ENCODE results near the gene TMEM37. TPM values are rescaled to one million over a fixed set of nuclear protein-coding genes. Genes with fewer than 3 reads are reported as not detected.

TMEM37 gene
- total and polyA plus RNA-seq, 2 of the 13 experiments (the other 11 are each of a cell fraction or from before 2014, with no cell fraction given) = 37.7 to 115 TPM

- no peak for TF ChIP-seq TRIM24 (CRISPR knock-in tag; IDR thresholded peaks at IDR 0.05)
- no peak for TF ChIP-seq SRSF9 (IDR thresholded peaks at IDR 0.05; ENCODE audit: borderline replicate concordance, insufficient read depth, low read depth, low read length, poor library complexity, severe bottlenecking)
- TF ChIP-seq ISL2 (CRISPR knock-in tag; IDR thresholded peaks at IDR 0.05) = peak; percentile 88
- TF ChIP-seq ATF5 (CRISPR knock-in tag; IDR thresholded peaks at IDR 0.05; ENCODE audit: low read depth) = peak; percentile 86; the same call in 1 of the 2 replicates
- TF ChIP-seq IRF1 (CRISPR knock-in tag; IDR thresholded peaks at IDR 0.05; ENCODE audit: low read depth) = no peak
- no peak; the same call in 1 of the 2 replicates for TF ChIP-seq MXD4 (CRISPR knock-in tag; IDR thresholded peaks at IDR 0.05)
- peak; percentile 68; the same call in 1 of the 2 replicates for TF ChIP-seq ZBTB26 (CRISPR knock-in tag; IDR thresholded peaks at IDR 0.05; ENCODE audit: borderline replicate concordance)
- no peak; the same call in 1 of the 2 replicates for TF ChIP-seq LBX2 (CRISPR knock-in tag; IDR thresholded peaks at IDR 0.05; ENCODE audit: borderline replicate concordance)
- TF ChIP-seq ZNF33B (CRISPR knock-in tag; IDR thresholded peaks at IDR 0.05) = no peak; the same call in 1 of the 2 replicates
- no peak for TF ChIP-seq HOMEZ (CRISPR knock-in tag; IDR thresholded peaks at IDR 0.05; ENCODE audit: low read depth)
- peak; percentile 57; the same call in 1 of the 2 replicates for TF ChIP-seq KDM4B (CRISPR knock-in tag; IDR thresholded peaks at IDR 0.05)
- no peak for TF ChIP-seq ZNF296 (CRISPR knock-in tag; conservative IDR thresholded peaks at IDR 0.05)
- TF ChIP-seq HNRNPUL1 (IDR thresholded peaks at IDR 0.05; ENCODE audit: low read depth, low read length) = no peak
- peak; percentile 46; the same call in 1 of the 2 replicates for TF ChIP-seq MIXL1 (CRISPR knock-in tag; IDR thresholded peaks at IDR 0.05)
- no peak for TF ChIP-seq HNF4G (IDR thresholded peaks at IDR 0.05; ENCODE audit: borderline replicate concordance, low read depth, low read length)
- TF ChIP-seq HNF4G (CRISPR knock-in tag; IDR thresholded peaks at IDR 0.05; ENCODE audit: borderline replicate concordance, low read depth) = no peak; the same call in 1 of the 2 replicates
- TF ChIP-seq ZNF235 (CRISPR knock-in tag; IDR thresholded peaks at IDR 0.05; ENCODE audit: borderline replicate concordance) = peak; percentile 90; the same call in 1 of the 2 replicates
- TF ChIP-seq ZNF17 (CRISPR knock-in tag; IDR thresholded peaks at IDR 0.05) = no peak
- TF ChIP-seq ATF7 (IDR thresholded peaks at IDR 0.05) = no peak
- peak; percentile 88; the same call in 1 of the 2 replicates for TF ChIP-seq ATF7 (CRISPR knock-in tag; IDR thresholded peaks at IDR 0.05)
- no peak for TF ChIP-seq MLLT10 (CRISPR knock-in tag; IDR thresholded peaks at IDR 0.05)
- TF ChIP-seq DZIP1 (CRISPR knock-in tag; IDR thresholded peaks at IDR 0.05) = no peak
Observed at GRCh38 chr2:119431155-119431975, at the start of gene TMEM37 (continued).

All from HepG2 (cell line).